B cell (primary cell): Measurements from ENCODE around the gene JMJD8. TPM values are rescaled to one million over a fixed set of nuclear protein-coding genes. Genes with fewer than 3 reads are reported as not detected.

ENCODE experiments used
- ATAC-seq: fragments of 200-7000 bp; cut with Tn5 transposase; one replicate; pipeline ENCODE4 v1.10.0; 2021; ENCODE audit warnings: low read depth, mild to moderate bottlenecking, moderate number of reproducible peaks, moderate library complexity
- CTCF ChIA-PET: fragments of 350-600 bp; sonication (Branson Sonifier 250); formaldehyde crosslinking; loops from one replicate; lab custom pipeline; 2021; ENCODE audit warnings: antibody characterized with exemption, inconsistent platforms; lab: Charles Lee
- POLR2A ChIA-PET: fragments of 350-600 bp; sonication (Branson Sonifier 250); formaldehyde crosslinking; loops from one replicate; lab custom pipeline; 2021; ENCODE audit warnings: antibody characterized with exemption; lab: Charles Lee
- DNase-seq: peaks from one replicate; pipeline ENCODE4 v3.0.0; 2013
- H2AFZ ChIP-seq: 2 replicates; pipeline ENCODE4 v1.6.1; 2012; ENCODE audit warnings: mild to moderate bottlenecking, low read depth, low read length; ENCODE audit not compliant: insufficient read depth, poor library complexity, severe bottlenecking
- H3K27ac ChIP-seq, 2 donors: 1 replicate in 1 of 2; 2 replicates in 1 of 2; pipeline ENCODE4 v1.5.1; 2012 to 2013; ENCODE audit warnings: low read length in 2 of 2, mild to moderate bottlenecking in 2 of 2, moderate library complexity in 1 of 2
- H3K27me3 ChIP-seq, 4 experiments: fragments of 200-600 bp in 1 of 4; sonication (generic) in 1 of 4; replicated peaks in 1 of 4; 1 replicate in 2 of 4; 2 replicates in 2 of 4; pipeline versions ENCODE4 v1.6.1 to v1.7.0; 2013 to 2016; ENCODE audit warnings: low read length in 3 of 4, mild to moderate bottlenecking in 2 of 4, mixed read lengths in 1 of 4, moderate library complexity in 1 of 4; ENCODE audit not compliant: insufficient read depth in 4 of 4, control insufficient read depth in 3 of 4; ENCODE audit errors: control extremely low read depth in 1 of 4
- H3K36me3 ChIP-seq, 2 experiments: replicated peaks in 1 of 2; 1 replicate in 1 of 2; 2 replicates in 1 of 2; pipeline versions ENCODE4 v1.6.1 to v1.7.1; 2013; ENCODE audit warnings: low read length in 1 of 2; ENCODE audit not compliant: insufficient read depth in 2 of 2, control insufficient read depth in 1 of 2; ENCODE audit errors: control extremely low read depth in 1 of 2, extremely low read depth in 1 of 2
- H3K4me1 ChIP-seq, 2 donors: fragments of 200-600 bp in 1 of 2; sonication (generic) in 1 of 2; 1 replicate in 1 of 2; 2 replicates in 1 of 2; pipeline versions ENCODE4 v1.5.1 to v1.6.1; 2013 to 2017; ENCODE audit warnings: low read length in 2 of 2; ENCODE audit not compliant: control insufficient read depth in 2 of 2, insufficient read depth in 2 of 2
- H3K4me2 ChIP-seq: replicated peaks from 2 replicates; pipeline ENCODE3; 2012; ENCODE audit warnings: mild to moderate bottlenecking, low read depth, low read length; ENCODE audit not compliant: poor library complexity, severe bottlenecking
- H3K4me3 ChIP-seq, 5 experiments: fragments of 200-600 bp in 1 of 5; sonication (generic) in 1 of 5; 1 replicate in 3 of 5; 2 replicates in 2 of 5; pipeline versions ENCODE4 v1.5.1 to v1.7.0; 2011 to 2016; ENCODE audit warnings: low read length in 4 of 5, mild to moderate bottlenecking in 4 of 5, low read depth in 2 of 5, control low read depth in 1 of 5, moderate library complexity in 1 of 5; ENCODE audit not compliant: insufficient read depth in 1 of 5; ENCODE audit errors: control extremely low read depth in 1 of 5, extremely low read depth in 1 of 5
- H3K79me2 ChIP-seq: fragments of 200-600 bp; sonication (generic); one replicate; pipeline ENCODE4 v1.6.0; 2016; ENCODE audit warnings: low read length; ENCODE audit not compliant: control insufficient read depth, insufficient read depth
- H3K9ac ChIP-seq: fragments of 200-600 bp; sonication (generic); 2 replicates; pipeline ENCODE4 v1.6.1; 2017; ENCODE audit warnings: mild to moderate bottlenecking, low read length, moderate library complexity
- H3K9me3 ChIP-seq, 3 donors: one replicate each; pipeline versions ENCODE4 v1.6.1 to v1.7.1; 2013; ENCODE audit warnings: low read length in 2 of 3; ENCODE audit not compliant: control insufficient read depth in 2 of 3, insufficient read depth in 1 of 3; ENCODE audit errors: control extremely low read depth in 1 of 3
- H4K20me1 ChIP-seq: 2 replicates; pipeline ENCODE4 v1.6.0; 2012; ENCODE audit warnings: mild to moderate bottlenecking, low read length; ENCODE audit not compliant: insufficient read depth, control insufficient read depth, poor library complexity, severe bottlenecking
- H3K27ac Mint-ChIP-seq: one replicate; pipeline ENCODE4 v1.8.0; 2021; ENCODE audit warnings: mixed read lengths
- H3K27me3 Mint-ChIP-seq: one replicate; pipeline ENCODE4 v1.8.0; 2021; ENCODE audit warnings: mixed read lengths
- H3K4me1 Mint-ChIP-seq: one replicate; pipeline ENCODE4 v1.8.0; 2021; ENCODE audit warnings: mixed read lengths
- H3K4me3 Mint-ChIP-seq: one replicate; pipeline ENCODE4 v1.8.0; 2021; ENCODE audit warnings: mixed read lengths
- H3K9me3 Mint-ChIP-seq: one replicate; pipeline ENCODE4 v1.8.0; 2022; ENCODE audit warnings: mixed read lengths; ENCODE audit not compliant: insufficient read depth
- EZH2 ChIP-seq: IDR thresholded peaks from 2 replicates; pipeline ENCODE4 v1.6.1; 2012; ENCODE audit warnings: borderline replicate concordance, low read depth, mild to moderate bottlenecking, moderate library complexity, low read length; ENCODE audit not compliant: insufficient read depth, poor library complexity, severe bottlenecking
- WGBS: methylation state at CpG from one replicate; pipeline ENCODE4 v1.1.5; 2013; ENCODE audit warnings: missing lambda C conversion rate; ENCODE audit not compliant: insufficient coverage; 5-methylcytosine and 5-hydroxymethylcytosine counted together
- intact Hi-C: fragments of 100-400 bp; cut with micrococcal nuclease; formaldehyde crosslinking; loops from one replicate; pipeline ENCODE4 v1.10.0; 2022
- polyA plus RNA-seq: library from polyadenylated mRNA; depleted of rRNA; stranded (reverse); fragments of >200 nt; gene quantifications from 2 replicates; pipeline ENCODE4 v1.2.3, GENCODE V29; 2012
- total RNA-seq, 2 donors: library from RNA; stranded (reverse); fragments of 120-200 nt in 1 of 2; gene quantifications; 1 replicate in 1 of 2; 2 replicates in 1 of 2; pipeline versions ENCODE4 v1.2.3 to v1.2.4, GENCODE V29; 2013 to 2022
- TF ChIP-seq, protein P1 (sequence below): fragments of 200-600 bp; IDR thresholded peaks from one replicate; pipeline ENCODE4 v1.8.0; 2022; ENCODE audit warnings: antibody characterized with exemption, mild to moderate bottlenecking

The JMJD8 gene
- total and polyA plus RNA-seq, 2 donors (not counting 1 experiment from before 2014, with no cell fraction given): 46.3 to 69.3 TPM

DNA sequence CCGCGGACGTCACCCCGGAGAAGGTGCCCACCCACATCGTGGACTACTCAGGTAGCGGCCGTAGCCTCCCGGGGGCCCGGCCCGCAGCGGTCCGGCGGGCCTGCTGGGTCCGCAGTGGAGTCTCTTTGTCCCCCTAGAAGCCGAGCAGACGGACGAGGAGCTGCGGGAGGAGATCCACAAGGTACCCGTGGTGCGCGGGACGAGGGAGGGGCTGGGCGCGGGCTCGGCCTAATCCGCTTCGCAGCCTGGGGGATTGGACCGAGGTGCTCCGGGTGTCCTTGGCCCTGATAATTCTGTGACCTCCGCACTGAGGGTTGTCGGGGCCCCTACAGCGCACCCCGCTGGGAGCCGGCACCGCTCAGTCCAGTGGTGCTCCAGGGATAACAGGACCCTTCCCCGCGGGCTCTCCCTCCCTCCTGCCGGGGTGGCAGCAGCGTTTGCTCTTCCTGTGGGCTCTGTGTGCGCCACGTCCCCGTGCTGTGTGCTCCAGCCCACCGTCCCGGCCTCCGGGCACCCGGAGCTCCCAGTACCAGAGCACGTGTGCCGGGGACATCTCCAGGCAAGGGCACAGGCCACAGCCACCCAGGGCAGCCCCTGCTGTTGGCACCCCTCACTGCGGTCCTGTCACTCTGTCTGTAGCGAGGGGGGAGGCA, 15.5 kb downstream of the JMJD8 start:
- peaks cover 0 to 31% of the 10 kb centered on the region in 2 experiments for H3K36me3 ChIP-seq
- H3K27me3 ChIP-seq: no peaks in the 10 kb centered on the region
- H3K4me3 ChIP-seq: peak overlapping the region; percentile 23 to 84 (median 73)
- H3K9me3 ChIP-seq: no peaks in the 10 kb centered on the region
- intact Hi-C loops: loop anchor here (1.0 to 5.0 kb wide), 4 partner anchors 11 to 276 kb away; partner anchors contain the start of genes JMJD8 and METTL26
- Mint-ChIP-seq H3K9me3 (no peaks in the 10 kb centered on the region), H3K4me1 (peaks cover 10% of the 10 kb centered on the region), H3K4me3 (peak overlapping the region; percentile 86), H3K27ac (no peak overlapping the region), H3K27me3 (no peaks in the 10 kb centered on the region)
- POLR2A ChIA-PET: no interaction called here
- H3K79me2 ChIP-seq: peaks cover 5% of the 10 kb centered on the region
- TF ChIP-seq, protein P1, sequence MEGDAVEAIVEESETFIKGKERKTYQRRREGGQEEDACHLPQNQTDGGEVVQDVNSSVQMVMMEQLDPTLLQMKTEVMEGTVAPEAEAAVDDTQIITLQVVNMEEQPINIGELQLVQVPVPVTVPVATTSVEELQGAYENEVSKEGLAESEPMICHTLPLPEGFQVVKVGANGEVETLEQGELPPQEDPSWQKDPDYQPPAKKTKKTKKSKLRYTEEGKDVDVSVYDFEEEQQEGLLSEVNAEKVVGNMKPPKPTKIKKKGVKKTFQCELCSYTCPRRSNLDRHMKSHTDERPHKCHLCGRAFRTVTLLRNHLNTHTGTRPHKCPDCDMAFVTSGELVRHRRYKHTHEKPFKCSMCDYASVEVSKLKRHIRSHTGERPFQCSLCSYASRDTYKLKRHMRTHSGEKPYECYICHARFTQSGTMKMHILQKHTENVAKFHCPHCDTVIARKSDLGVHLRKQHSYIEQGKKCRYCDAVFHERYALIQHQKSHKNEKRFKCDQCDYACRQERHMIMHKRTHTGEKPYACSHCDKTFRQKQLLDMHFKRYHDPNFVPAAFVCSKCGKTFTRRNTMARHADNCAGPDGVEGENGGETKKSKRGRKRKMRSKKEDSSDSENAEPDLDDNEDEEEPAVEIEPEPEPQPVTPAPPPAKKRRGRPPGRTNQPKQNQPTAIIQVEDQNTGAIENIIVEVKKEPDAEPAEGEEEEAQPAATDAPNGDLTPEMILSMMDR: no peak
- TF ChIP-seq EZH2: no peak
- ATAC-seq (no peak), DNase-seq (no peak)
- peak overlapping the region; percentile 94 for H2AFZ ChIP-seq
- WGBS: 12% methylated on average over 50 of the region's 50 CpGs
- peak overlapping the region in 1 of 2 donors; percentile 79 for H3K27ac ChIP-seq
- H4K20me1 ChIP-seq: peaks cover 31% of the 10 kb centered on the region
- CTCF ChIA-PET: interaction anchor here (2.4 kb wide), 1 partner anchor 13 kb away, joined by 7 read pairs; no protein-coding TSS in a partner anchor
- peak overlapping the region; percentile 91 for H3K9ac ChIP-seq
- peak overlapping the region; percentile 99 for H3K4me2 ChIP-seq
- peaks cover 15 to 25% of the 10 kb centered on the region in 2 donors for H3K4me1 ChIP-seq
